ENCODE results near the gene FCER2. TPM values are rescaled to one million over a fixed set of nuclear protein-coding genes. Genes with fewer than 3 reads are reported as not detected.

FCER2 gene
- total RNA-seq, 4 donors from 2014 or later = 0.28 TPM; not detected in 3

DNA sequence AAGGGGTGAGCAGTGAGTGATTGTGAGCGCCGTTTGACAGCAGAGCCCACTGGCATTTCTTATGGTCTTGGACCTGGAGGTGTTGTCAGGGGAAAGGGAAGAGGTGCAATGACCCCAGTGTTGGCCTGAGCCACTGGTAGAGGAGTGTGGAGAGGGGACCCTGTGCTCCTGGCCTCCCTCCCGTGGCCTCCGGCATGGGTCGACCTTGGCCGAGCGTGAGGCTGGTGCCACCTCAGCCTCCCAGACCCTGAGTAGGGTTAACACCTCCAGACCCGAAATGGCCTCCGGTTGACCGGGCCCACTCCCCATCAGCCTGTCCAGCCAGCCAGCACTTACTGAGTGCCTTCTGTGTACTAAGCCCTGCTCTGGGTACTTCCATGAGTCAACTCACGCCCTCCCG is 14.8 kb downstream of the FCER2 start:
- H3K36me3 ChIP-seq = no peaks in the 10 kb centered on the region
- H3K4me3 ChIP-seq = no peak overlapping the region
- H3K9me3 ChIP-seq = no peaks in the 10 kb centered on the region
- peaks cover 0 to 4% of the 10 kb centered on the region in 2 donors for H3K27me3 ChIP-seq
- intact Hi-C loops (cut with DNase I; ENCODE audit: low total_unique reads) = no loop called here
- peaks cover 0 to 2% of the 10 kb centered on the region in 2 donors for H3K4me1 ChIP-seq
- DNase-seq = no peak
- TF ChIP-seq, protein P1, sequence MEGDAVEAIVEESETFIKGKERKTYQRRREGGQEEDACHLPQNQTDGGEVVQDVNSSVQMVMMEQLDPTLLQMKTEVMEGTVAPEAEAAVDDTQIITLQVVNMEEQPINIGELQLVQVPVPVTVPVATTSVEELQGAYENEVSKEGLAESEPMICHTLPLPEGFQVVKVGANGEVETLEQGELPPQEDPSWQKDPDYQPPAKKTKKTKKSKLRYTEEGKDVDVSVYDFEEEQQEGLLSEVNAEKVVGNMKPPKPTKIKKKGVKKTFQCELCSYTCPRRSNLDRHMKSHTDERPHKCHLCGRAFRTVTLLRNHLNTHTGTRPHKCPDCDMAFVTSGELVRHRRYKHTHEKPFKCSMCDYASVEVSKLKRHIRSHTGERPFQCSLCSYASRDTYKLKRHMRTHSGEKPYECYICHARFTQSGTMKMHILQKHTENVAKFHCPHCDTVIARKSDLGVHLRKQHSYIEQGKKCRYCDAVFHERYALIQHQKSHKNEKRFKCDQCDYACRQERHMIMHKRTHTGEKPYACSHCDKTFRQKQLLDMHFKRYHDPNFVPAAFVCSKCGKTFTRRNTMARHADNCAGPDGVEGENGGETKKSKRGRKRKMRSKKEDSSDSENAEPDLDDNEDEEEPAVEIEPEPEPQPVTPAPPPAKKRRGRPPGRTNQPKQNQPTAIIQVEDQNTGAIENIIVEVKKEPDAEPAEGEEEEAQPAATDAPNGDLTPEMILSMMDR (IDR thresholded peaks at IDR 0.05) = no peak
- TF ChIP-seq POLR2A (IDR thresholded peaks at IDR 0.05) = no peak
- H3K27ac ChIP-seq = no peak overlapping the region

DNA sequence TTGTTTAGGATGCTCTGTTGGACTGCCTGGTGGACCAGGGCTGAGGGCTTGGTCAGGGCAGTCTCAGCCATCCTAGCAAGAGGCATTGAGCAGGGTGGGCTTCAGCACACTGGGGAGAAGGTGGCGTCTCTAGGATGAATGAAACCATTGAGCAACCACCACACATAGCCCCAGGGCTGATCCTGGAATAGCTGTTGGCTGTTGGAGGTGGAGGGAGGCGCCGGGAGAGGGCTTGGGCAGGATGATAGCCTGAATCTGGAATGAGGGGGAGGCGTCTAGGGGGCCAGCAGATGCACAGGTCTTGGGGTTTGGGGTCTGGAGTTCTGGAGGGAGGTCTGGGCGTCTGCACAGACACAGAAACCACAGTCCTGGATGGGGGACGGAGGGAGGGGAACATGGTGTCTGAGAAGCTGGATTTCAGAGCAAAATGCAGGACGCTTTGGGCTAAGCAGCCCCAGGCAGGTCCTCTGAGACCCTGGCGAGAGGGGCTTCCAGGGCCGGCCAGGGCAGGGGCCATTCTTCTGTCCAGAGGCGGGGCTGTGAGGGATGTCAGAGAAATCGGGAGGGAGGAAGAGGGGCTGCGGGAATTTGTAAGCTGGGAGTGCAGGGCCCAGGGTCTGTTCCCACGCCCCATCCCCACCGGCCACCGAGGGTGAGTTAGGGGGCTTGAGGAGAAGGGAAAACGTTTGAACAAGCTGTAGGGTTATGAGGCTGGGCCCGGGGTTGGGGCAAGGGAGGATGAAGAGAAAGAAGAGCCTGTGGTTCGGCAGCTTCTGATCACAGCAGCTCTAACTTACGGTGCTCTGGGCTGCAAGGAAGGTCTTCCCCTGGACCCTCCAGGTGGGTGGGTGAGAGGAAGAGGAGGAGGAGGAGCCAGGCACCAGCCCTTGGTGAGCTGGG is 16.1 kb downstream of the FCER2 start:
- Histone ChIP-seq H3K27me3 (peaks cover 0 to 4% of the 10 kb centered on the region in 2 donors), H3K4me1 (peaks cover 0 to 10% of the 10 kb centered on the region in 2 donors), H3K9me3 (no peaks in the 10 kb centered on the region), H3K4me3 (no peak overlapping the region), H3K27ac (no peak overlapping the region), H3K36me3 (no peaks in the 10 kb centered on the region)
- no peak for DNase-seq
- no peak for TF ChIP-seq POLR2A (IDR thresholded peaks at IDR 0.05)
- TF ChIP-seq, protein P1 (IDR thresholded peaks at IDR 0.05) = no peak
- intact Hi-C loops (cut with DNase I; ENCODE audit: low total_unique reads) = no loop called here

DNA sequence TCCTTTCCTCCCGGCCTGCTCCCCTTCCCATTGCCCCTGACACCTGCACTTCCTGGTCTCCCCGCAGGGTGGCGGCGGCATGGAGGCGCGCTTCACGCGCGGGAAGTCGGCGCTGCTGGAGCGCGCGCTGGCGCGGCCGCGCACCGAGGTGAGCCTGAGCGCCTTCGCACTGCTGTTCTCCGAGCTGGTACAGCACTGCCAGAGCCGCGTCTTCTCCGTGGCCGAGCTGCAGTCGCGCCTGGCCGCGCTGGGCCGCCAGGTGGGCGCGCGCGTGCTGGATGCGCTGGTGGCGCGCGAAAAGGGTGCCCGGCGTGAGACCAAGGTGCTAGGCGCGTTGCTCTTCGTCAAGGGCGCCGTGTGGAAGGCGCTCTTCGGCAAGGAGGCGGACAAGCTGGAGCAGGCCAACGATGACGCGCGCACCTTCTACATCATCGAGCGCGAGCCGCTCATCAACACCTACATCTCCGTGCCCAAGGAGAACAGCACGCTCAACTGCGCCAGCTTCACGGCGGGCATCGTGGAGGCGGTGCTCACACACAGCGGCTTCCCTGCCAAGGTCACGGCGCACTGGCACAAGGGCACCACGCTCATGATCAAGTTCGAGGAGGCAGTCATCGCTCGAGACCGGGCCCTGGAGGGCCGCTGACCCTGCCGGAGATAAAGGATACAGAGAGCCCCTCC is 19.6 kb downstream of the FCER2 start:
- H3K4me3 ChIP-seq = peak overlapping the region in 1 of 2 donors; percentile 96
- no peak for DNase-seq
- no peaks in the 10 kb centered on the region for H3K9me3 ChIP-seq
- intact Hi-C loops (cut with DNase I; ENCODE audit: low total_unique reads) = no loop called here
- peaks cover 0 to 10% of the 10 kb centered on the region in 2 donors for H3K4me1 ChIP-seq
- H3K27me3 ChIP-seq = no peaks in the 10 kb centered on the region
- no peaks in the 10 kb centered on the region for H3K36me3 ChIP-seq
- TF ChIP-seq, protein P1 (IDR thresholded peaks at IDR 0.05) = no peak
- no peak for TF ChIP-seq POLR2A (IDR thresholded peaks at IDR 0.05)
- no peak overlapping the region for H3K27ac ChIP-seq

DNA sequence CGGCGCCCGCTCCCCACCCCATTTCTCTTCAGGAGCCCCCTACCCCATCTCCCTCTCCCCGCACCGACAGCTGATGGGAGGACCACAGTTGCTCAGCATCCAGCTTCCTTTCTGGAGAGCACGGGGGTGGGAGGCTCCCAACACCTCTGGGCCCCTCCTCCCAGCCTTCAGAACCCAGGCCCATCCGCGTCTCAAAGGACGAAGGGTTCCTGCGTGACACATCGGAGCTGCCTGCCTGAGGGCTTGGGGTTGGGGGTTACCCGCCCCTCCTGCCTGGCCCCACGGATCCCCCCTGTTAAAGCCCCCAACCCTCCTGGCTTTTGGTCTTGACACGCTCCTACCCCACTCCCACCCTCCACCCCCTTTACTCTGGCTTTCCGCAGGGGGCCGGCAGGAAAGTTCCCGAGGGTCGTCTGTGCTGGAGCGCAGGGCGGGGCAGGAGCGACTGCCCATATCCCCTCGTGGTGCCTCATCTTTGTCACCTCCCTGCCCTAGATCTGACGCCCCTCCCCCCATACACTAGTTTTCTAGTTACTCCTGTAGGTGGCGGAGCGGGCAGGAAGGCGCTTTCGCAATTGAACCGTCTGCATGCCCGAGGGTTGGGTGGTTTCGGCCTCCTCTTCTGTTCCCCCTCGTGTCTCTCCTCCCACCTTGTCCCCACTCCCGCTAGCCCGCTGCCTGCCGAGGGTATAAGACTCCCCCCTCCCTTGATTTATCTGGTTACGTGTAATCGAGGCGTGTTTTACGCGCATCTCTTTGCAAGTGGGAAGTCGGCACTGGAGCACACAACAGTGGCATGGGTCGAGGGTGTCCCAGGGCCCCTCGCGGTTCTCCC is 20.4 kb downstream of the FCER2 start:
- intact Hi-C loops (cut with DNase I; ENCODE audit: low total_unique reads) = no loop called here
- no peaks in the 10 kb centered on the region for H3K9me3 ChIP-seq
- H3K27me3 ChIP-seq = no peaks in the 10 kb centered on the region
- peak overlapping the region; percentile 78 to 90 for H3K27ac ChIP-seq
- DNase-seq = peak; percentile 55 to 64
- H3K4me3 ChIP-seq = peak overlapping the region; percentile 96 to 99
- peaks cover 0 to 10% of the 10 kb centered on the region in 2 donors for H3K4me1 ChIP-seq
- H3K36me3 ChIP-seq = no peaks in the 10 kb centered on the region
- no peak for TF ChIP-seq POLR2A (IDR thresholded peaks at IDR 0.05)
- TF ChIP-seq, protein P1 (IDR thresholded peaks at IDR 0.05) = peak; percentile 14 to 62 (median 32)
